Kidney (tissue), 14 donors: Measurements from ENCODE around the gene ALDH7A1. TPM values are rescaled to one million over a fixed set of nuclear protein-coding genes. Genes with fewer than 3 reads are reported as not detected.

Source experiments
- DNase-seq, 5 donors: peaks; one replicate each; pipeline ENCODE4 v3.0.0-alpha.2; 2013 to 2020
- FAIRE-seq: peaks from 2 replicates; lab custom pipeline; 2012; peaks lifted over from hg19 to GRCh38; lab: Jason Lieb, UNC
- H3K27ac ChIP-seq, 2 donors: one replicate each; pipeline ENCODE4 v1.7.0; 2013; ENCODE audit warnings: low read depth in 2 of 2, low read length in 2 of 2, inconsistent platforms in 1 of 2
- H3K27me3 ChIP-seq: one replicate; pipeline ENCODE4 v1.7.1; 2013; ENCODE audit warnings: low read length, inconsistent platforms; ENCODE audit not compliant: control insufficient read depth, insufficient read depth
- H3K36me3 ChIP-seq, 3 donors: one replicate each; pipeline versions ENCODE4 v1.7.0 to v1.7.1; 2013; ENCODE audit warnings: low read length in 3 of 3, control low read depth in 1 of 3, inconsistent platforms in 1 of 3; ENCODE audit not compliant: insufficient read depth in 3 of 3, control insufficient read depth in 2 of 3
- H3K4me1 ChIP-seq, 3 donors: one replicate each; pipeline versions ENCODE4 v1.7.0 to v1.7.1; 2013; ENCODE audit warnings: low read length in 3 of 3, inconsistent platforms in 1 of 3, low read depth in 1 of 3; ENCODE audit not compliant: control insufficient read depth in 2 of 3, insufficient read depth in 2 of 3
- H3K4me3 ChIP-seq, 3 donors: one replicate each; pipeline versions ENCODE4 v1.7.0 to v1.8.1; 2013; ENCODE audit warnings: low read length in 3 of 3, control low read depth in 1 of 3, inconsistent platforms in 1 of 3
- H3K9ac ChIP-seq, 3 donors: one replicate each; pipeline versions ENCODE4 v1.7.0 to v1.7.1; 2013; ENCODE audit warnings: low read length in 3 of 3, control low read depth in 1 of 3, inconsistent platforms in 1 of 3
- H3K9me3 ChIP-seq, 3 donors: one replicate each; pipeline versions ENCODE4 v1.7.0 to v1.7.1; 2013; ENCODE audit warnings: low read length in 3 of 3, control low read depth in 1 of 3, inconsistent platforms in 1 of 3; ENCODE audit not compliant: control insufficient read depth in 2 of 3, insufficient read depth in 1 of 3
- CTCF ChIP-seq: IDR thresholded peaks from 3 replicates; pipeline ENCODE4 v1.5.1; 2012; ENCODE audit warnings: mild to moderate bottlenecking, moderate library complexity, borderline replicate concordance; ENCODE audit not compliant: insufficient read depth; ENCODE audit errors: extremely low read depth
- intact Hi-C: fragments of 100-400 bp; cut with DNase I; formaldehyde crosslinking; loops from one replicate; pipeline ENCODE4 v1.11.1; 2022
- polyA plus RNA-seq: library from polyadenylated mRNA; stranded (reverse); fragments of 350-450 nt; fragmentation: Illumina TruSeq; extraction: RNeasy Lipid Tissue Mini Kit (QIAGEN cat#74804); gene quantifications from one replicate; pipeline ENCODE4 v1.2.3, GENCODE V29; 2014; ENCODE audit warnings: low read depth, low replicate concordance; ENCODE audit not compliant: insufficient read depth
- total RNA-seq: library from RNA; stranded (reverse); fragmentation: NEBNext Ultra II Directional; extraction: Animal tissue kit (Norgen Biotek cat#: 25700); gene quantifications from one replicate; pipeline ENCODE4 v1.2.1, GENCODE V29; 2021
- donor health status: control.
- donor health status: control.
- donor health status: control.
- donor health status: control.
- donor health status: control.
- donor health status: DM: yes; HTN: yes; CAD: no.
- donor health status: Normal renal cell carcinoma (clear cell type).

The ALDH7A1 gene
- total and polyA plus RNA-seq, 2 donors from 2014 or later: 51.8 to 184 TPM

- no peaks in the 10 kb centered on the region for H3K36me3 ChIP-seq
- H3K27ac ChIP-seq: no peak overlapping the region
- intact Hi-C loops: no loop called here
- no peaks in the 10 kb centered on the region for H3K27me3 ChIP-seq
- H3K9me3 ChIP-seq: no peaks in the 10 kb centered on the region
- H3K4me3 ChIP-seq: no peak overlapping the region
- FAIRE-seq (no peak), DNase-seq (no peak)
- no peak overlapping the region for H3K9ac ChIP-seq
- no peak for TF ChIP-seq CTCF
- H3K4me1 ChIP-seq: peaks cover 0 to 8% (median 3%) of the 10 kb centered on the region in 3 donors
Observed at GRCh38 chr5:126501448-126501847, 93.6 kb downstream of the ALDH7A1 start.

GRCh38 chr5:126499853-126500342 lies 95.1 kb downstream of the ALDH7A1 start:
- peak; percentile 44 for TF ChIP-seq CTCF
- no peak overlapping the region for H3K27ac ChIP-seq
- H3K4me3 ChIP-seq: no peak overlapping the region
- no peaks in the 10 kb centered on the region for H3K9me3 ChIP-seq
- DNase-seq (no peak), FAIRE-seq (no peak)
- no peaks in the 10 kb centered on the region for H3K36me3 ChIP-seq
- peaks cover 0 to 8% (median 3%) of the 10 kb centered on the region in 3 donors for H3K4me1 ChIP-seq
- H3K27me3 ChIP-seq: no peaks in the 10 kb centered on the region
- H3K9ac ChIP-seq: no peak overlapping the region
- intact Hi-C loops: no loop called here

- Histone ChIP-seq H3K27me3 (no peaks in the 10 kb centered on the region), H3K36me3 (no peaks in the 10 kb centered on the region), H3K9ac (no peak overlapping the region), H3K4me3 (no peak overlapping the region), H3K9me3 (no peaks in the 10 kb centered on the region), H3K27ac (no peak overlapping the region), H3K4me1 (peaks cover 0 to 8% (median 3%) of the 10 kb centered on the region in 3 donors)
- TF ChIP-seq CTCF: no peak
- FAIRE-seq: no peak
- intact Hi-C loops: no loop called here
- no peak for DNase-seq
Observed at GRCh38 chr5:126499278-126499677, 95.7 kb downstream of the ALDH7A1 start.

- Histone ChIP-seq H3K4me1 (no peaks in the 10 kb centered on the region), H3K27me3 (no peaks in the 10 kb centered on the region), H3K9ac (no peak overlapping the region), H3K27ac (no peak overlapping the region), H3K36me3 (peaks cover 0 to 8% (median 3%) of the 10 kb centered on the region in 3 donors), H3K9me3 (no peaks in the 10 kb centered on the region), H3K4me3 (no peak overlapping the region)
- no peak for FAIRE-seq
- no peak for TF ChIP-seq CTCF
- intact Hi-C loops: no loop called here
- no peak for DNase-seq
Observed at GRCh38 chr5:126497506-126497905, 97.5 kb downstream of the ALDH7A1 start.
